GM19324 (cell line): Measurements from ENCODE around the gene MARCHF2.

Experiments
- ATAC-seq: cut with Tn5 transposase; IDR thresholded peaks from one replicate; pipeline ENCODE4 v1.9.1; 2021; ENCODE audit warnings: mild to moderate bottlenecking, moderate library complexity; ENCODE audit not compliant: unreplicated experiment, low FRiP score

Gene MARCHF2

DNA sequence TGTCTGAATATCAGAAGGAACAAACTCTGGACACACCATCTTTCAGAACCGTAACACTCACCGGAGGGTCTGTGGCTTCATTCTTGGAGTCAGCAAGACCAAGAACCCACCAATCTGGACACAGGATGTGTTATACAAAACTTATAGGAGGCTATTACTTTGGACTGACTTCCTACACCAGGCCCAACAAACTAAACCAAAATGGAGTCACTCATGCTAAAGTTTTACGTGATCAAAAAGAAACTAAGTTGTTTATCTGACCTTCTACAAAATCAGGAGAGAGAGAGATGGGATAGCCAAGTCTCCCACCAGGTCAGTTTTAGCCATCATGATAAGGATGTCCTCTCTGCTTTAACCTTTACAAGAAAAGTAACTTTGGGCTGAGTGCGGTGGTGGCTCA lies 26.1 kb upstream of the MARCHF2 start:
- ATAC-seq = no peak

DNA sequence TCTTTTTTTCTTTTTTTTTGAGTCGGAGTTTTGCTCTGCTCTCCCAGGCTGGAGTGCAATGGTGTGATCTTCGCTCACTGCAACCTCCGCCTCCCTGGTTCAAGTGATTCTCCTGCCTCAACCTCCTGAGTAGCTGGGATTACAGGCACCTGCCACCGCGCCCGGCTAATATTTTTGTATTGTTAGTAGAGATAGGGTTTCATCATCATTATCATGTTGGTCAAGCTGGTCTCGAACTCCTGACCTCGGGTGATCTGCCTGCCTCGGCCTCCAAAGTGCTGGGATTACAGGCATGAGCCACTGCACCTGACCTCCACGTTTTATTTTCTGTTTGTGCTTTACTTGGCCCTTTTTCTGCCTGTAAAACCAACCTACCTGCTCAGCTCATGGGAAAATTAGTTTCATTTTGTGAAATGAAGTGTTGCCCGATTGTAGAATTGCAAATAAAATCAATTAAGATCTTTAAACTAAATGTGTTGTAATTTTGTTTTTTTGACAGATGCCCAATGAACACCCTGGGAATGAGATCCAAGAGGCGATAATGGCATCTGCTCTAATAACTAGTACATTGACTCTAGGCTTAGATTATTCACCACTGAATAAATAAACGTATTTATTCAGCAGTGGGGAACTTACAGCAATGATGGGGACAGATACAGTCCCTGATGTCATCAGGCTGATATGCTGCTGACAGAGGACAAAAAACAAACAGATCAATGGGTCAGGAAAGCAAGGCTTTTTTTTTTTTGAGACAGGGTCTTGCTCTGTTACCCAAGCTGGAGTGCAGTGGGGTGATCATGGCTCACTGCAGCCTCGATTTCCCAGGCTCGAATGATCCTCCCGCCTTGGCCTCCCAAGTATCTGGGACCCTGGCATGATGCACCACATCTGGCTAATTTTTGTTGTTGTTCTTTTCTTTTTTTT lies 25.2 kb upstream of the MARCHF2 start:
- no peak for ATAC-seq

DNA sequence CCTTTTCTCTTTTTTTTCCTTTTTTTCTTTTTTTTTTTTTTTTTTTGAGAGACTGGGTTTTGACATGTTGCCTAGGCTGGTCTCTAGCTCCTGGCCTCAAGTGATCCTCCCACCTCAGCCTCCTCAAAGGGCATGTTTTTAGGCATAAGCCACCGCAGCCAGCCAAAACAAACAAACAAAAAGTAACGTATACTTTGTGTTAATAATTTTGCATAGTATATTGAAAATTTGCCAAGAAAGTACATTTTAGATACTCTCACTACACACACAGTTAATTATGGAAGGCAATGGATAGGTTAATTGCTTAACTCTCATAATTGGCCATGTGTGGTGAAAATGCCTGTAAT lies 24.5 kb upstream of the MARCHF2 start:
- ATAC-seq = no peak

DNA sequence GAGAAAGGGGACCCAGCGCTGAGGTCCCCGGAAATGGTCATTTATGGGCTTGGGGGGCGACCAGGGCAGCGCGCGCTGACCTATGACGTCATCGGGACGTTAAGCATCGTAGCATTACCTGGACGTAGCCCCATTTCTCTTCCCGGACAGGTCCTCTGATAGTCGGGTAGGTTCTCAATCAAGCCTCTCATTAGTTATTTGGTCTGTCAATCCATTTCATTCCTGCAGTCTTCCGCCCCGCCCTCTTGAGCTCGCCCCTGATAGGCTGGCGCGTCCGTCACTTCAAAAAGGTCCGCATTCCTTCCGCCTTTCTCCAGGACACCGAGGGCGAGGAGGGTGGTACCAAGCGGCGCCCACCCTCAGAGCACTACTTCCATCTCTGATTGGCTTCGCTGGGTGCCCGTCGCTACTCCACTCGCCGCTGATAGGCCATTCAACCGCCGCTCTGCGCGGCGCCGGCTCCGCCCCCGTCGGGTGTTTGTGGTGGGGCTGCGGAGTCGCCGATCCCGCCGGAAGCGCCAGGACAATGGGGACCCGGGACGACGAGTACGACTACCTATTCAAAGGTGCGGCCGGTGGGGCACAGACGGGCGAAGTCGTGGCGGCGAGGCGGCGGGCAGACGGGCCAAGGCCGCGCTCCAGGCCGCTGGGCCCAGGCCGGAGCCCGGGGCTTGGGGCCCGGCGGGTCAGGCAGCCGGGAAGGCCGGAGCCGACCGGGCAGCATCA lies 23.1 kb upstream of the MARCHF2 start, which contains the start of gene RAB11B:
RAB11B (plus strand) TSS at position 470 of the 726 bp plus-strand sequence; CDS start at position 527, 57 bp downstream.
- peak; percentile 92 for ATAC-seq

DNA sequence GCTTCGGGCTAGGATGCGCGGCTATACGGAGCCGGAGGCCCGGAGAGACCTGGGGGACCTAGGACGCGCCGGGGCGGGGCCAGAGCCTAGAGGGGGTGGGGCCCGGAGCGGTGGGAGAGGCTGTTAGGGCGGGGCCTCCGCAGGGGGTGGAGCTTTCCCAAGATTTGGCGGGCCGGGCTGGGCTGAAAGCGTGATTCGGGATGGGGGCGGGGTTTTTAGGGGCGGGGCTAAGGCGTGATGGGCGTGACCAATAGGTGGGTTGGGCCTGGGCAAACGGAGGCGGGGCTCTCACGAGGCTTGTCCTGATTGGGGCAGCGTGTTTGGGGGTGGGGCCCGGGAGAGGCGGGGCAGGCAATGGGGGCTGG lies 22.5 kb upstream of the MARCHF2 start:
- ATAC-seq = peak; percentile 35

DNA sequence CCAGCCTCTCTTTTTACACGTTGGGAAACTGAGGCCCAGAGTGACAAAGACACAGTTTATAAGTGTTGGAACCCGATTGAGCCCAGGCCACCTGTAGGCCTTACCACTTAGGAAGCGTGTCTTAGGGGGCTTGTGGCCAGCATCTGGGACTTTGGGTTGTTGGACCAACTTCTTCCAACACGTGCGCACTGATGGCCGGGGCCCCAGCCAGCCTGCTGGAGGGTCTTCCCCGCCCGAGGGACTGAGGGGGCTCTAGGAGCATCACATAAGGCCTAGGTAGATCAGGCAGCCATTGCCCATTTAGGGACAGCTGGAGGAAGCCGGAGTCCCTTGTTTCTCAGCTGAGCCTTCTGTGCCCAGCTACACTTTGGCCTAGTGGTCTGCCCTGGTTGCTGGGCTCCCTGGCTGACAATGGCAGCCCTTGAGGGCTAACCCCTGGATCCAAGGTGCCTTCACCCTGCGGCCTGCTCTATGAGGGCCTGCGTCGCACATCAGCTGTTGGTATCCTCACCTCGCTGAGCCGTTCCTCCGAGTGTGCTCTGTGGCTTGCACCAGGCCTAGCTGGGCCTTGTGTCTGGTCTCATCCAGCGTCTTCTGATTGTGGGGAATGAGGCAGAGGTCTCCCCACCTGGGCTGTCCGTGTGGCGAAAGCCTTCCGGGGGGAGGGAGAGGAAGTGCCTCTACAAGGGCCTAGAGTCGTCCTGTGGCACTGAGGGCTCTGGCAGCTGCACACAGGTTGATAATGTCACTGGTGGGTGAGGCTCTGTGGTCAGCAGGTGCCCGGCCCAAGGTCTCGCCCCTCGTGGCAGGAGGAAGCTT lies 21.7 kb upstream of the MARCHF2 start:
- ATAC-seq = no peak

DNA sequence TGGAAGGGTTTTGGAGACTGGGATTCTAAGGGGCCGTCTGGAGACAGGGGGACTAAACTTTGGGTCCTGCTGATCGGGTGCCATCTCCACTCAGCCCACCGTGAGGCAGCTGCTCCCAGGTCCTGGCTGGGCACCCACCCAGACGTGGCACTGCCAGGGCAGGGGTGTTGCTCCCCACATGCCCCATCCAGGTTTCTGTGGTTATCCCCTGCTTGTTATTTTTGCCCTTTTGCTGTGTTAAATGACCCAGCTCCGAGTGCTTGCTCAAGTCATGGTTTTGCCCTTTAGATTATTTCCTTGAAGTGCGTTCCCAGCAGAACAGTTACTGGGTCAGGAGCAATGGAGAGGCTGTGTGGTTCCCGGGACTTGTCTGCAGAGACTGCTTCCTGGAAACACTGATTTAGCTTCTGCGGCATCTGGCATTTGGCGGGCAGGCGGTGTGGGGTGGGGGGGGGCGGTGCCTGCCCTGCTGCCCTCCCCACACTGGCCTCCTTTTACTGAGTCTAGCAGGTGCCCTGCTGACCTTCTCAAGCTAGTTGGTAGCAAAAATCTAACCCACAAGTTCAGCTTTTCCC lies 21.0 kb upstream of the MARCHF2 start:
- no peak for ATAC-seq

DNA sequence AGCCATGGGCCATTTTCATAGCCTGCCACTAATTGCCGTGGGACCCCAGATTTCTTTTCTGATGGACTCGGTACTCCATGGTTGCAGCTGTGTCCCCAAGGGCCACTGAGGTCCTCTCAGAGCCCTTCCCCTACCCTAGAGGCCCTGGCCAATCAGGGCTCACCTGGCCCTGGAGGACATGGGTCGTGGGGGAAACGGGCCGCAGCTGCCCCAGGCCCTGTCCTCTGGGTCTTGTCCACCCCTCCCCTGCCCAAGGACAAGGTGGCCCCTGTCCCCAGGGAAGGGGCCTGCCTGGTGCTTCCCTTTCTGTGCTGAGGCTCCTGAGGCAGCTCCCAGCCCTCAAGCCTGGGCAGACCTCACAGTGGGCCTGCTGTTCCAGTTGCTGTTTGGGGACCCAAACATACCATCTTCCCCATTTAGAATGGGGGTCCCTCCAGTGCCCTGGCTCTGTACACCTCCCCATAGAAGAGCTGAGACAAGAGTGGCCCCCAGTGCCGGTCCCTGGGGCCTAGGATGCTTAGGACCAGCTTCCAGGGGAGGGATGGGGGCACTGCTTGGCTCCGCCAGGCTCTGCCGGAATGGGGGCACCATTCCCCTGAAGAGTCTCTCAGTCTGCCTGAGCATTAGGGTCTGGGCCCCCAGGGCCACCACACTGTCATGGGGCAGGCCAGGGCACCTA lies 19.8 kb upstream of the MARCHF2 start:
- ATAC-seq = no peak

DNA sequence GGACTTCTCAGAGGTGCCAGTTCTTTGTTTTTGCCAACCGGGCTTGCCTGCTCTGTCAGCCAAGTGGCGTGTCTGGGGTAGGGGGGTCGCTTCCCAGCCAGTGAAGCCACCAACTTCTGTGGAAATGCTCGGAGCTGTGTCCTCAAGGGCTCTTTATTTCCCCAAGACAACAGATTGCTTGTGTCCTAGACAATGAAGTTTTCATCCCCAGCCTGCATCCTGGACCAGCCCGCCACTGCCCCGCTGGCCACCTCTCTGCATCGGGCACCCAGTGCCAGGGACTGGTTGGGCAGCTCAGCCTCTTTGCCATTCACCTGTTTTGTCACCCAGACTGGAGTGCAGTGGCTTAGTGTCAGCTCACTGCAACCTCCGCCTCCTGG lies 19.2 kb upstream of the MARCHF2 start:
- no peak for ATAC-seq

DNA sequence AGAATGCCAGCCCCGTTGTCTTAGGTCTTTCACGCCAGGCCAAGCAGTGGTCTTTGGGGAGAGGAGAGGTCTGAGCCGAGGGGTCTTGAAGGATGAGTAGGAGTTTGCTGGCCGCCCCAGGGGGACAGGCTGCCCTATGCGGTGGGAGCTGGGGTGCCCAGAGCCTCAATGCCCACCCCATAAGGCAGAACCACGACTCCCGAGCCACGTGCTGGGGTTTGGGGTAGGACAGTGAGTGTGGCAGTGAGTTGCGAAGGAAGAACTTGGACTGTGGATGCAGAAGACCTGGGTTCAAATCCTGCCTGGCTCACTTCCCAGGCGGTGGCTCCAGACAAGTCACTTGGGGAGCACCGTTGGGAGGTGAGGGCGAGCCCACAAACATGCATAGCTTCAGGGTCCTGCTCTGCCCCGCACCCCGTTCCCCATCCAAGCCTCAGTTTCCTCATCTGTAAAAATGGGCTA lies 17.5 kb upstream of the MARCHF2 start:
- no peak for ATAC-seq

DNA sequence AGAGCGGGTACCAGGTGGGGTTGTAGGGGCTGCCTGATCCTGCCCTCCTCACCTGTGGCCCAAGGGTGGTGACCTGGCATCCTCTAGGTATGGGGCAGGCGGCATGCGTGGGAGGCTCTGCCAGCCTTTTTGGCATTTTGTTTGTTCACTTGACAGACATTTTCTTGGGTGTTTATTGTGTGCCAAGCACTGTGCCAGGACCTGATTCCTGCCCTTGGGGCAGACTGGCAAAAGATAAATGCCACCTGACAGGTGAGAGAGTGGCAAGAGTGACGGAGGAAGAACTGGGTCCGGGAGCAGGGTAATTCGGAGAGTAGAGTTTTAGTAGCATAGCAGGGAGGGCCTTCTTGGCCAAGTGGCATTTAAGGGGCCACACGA lies 16.9 kb upstream of the MARCHF2 start:
- no peak for ATAC-seq

DNA sequence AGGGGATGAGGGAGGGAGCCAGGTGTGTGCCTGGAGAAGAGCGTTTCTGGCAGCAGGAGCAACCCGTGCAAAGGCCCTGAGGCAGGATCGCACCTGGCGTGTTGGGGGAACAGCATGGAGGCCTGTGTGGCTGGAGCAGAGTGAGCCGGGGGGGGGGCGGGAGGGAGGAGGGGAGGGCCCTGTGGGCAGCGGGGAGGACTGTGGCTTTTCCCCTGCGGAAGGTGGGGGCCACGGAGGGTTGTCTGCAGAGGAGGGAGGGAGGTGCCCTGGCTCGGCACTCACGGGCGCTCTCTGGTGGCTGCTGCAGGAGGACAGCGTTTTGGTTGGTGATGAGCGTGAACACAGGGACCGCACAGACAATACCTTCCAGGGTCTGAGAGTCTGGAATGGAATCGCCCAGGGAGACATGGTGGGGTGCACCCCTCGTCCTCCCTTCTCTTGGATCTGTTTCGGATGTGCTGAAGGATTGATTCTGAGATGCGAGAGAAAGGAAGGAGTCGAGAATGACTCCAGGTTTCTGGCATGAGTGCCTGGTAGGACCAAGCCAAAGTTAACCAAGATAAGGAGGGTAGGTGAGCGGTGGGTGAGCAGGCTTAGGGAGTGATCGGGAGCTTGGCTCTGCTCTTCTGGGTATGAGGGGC lies 16.4 kb upstream of the MARCHF2 start:
- ATAC-seq = no peak

DNA sequence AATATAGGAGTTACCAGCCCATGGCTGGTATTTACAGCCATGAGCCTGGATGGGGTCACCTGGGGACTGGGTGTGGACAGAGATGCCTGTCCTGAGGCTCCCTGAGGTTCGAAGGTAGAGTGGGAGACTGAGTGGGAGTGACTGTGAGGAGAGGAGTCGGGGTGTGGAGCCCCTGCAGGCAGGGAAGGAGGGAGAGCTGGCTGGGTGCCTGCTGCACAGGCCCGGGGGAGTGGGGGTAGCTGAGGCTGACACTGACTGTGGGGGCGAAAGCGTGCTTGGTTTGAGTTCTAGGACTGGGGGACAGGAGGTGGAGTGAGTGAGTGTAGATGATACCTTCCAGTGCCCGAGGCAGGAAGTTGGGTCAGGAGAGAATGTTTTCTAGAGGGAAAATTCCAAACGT lies 15.8 kb upstream of the MARCHF2 start:
- ATAC-seq = no peak

DNA sequence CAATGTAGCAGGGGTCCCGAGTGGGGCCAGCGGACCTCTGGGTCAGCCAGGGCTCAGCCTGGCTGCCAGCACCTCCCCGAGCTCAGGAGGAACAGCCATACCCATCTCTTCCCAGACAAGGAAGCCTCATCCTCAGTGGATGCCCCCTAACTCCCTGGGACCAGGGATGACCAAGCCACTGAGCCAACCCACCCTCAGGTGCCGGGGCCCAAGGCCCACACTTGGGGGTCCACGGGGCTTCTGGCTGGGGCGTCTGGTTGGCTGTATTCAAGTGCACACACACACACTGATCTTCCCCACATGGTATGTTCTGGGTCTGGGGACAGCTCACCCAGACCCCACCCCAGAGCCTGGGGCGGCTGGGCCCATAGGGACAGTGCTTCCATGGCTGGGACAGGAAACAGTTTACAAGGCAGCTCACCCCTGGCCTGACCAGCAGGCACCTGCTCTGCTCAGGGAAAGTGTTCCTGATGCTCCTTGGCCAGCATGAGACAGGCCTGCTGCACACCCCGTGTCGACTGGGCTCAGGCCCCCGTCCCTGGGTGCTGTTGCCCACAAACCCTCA lies 15.3 kb upstream of the MARCHF2 start:
- ATAC-seq = no peak

DNA sequence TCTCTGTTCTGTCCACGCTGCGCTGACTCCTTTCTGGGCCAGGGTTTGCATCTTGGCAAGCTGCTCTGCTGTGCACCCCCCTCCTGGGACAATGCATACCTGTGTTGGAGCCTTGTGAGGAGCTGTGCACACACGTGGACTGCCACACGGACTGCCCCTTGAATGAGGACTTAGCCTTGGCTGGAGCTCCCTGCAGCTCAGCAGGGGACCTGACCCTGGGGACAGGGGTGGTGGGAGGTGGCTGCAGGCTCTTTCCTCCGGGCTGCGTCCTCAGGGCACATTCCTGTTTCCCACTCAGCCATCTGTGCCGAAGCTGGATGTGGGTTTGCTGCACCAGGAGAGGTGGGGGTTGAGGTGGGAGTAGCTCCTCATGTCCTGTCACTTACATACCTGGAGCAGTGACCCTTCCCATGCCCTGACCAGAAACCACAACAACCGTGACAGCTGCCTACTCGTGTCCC lies 14.8 kb upstream of the MARCHF2 start:
- no peak for ATAC-seq

DNA sequence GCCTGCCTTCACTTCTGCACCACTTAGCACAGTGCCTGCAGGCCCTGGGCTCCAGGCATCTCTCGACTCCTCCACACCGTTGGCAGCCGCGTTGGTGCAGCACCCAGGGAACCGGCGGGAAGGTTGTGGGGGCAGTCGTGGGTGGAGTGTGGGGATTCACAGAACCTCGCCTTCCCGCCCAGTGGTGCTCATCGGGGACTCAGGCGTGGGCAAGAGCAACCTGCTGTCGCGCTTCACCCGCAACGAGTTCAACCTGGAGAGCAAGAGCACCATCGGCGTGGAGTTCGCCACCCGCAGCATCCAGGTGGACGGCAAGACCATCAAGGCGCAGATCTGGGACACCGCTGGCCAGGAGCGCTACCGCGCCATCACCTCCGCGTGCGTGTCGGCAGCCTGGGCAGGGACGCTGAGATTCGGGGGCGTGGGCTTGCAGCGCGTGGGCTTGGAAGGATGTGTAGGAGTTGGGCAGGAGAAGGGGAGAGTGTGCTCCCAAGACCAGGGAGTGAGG lies 13.4 kb upstream of the MARCHF2 start:
- ATAC-seq = no peak

DNA sequence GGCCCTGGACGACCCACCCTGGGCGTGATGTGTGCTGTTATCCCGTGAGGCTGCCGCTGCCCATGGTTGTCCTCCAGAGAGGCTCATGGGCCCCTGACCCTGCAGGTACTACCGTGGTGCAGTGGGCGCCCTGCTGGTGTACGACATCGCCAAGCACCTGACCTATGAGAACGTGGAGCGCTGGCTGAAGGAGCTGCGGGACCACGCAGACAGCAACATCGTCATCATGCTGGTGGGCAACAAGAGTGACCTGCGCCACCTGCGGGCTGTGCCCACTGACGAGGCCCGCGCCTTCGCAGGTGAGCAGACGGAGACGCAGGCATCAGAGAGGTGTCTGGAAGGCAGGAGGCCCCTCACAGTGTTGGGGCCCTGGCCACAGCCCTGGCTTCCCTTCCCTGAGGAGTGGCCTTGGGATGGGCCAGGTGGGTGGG lies 11.1 kb upstream of the MARCHF2 start:
- ATAC-seq = no peak

DNA sequence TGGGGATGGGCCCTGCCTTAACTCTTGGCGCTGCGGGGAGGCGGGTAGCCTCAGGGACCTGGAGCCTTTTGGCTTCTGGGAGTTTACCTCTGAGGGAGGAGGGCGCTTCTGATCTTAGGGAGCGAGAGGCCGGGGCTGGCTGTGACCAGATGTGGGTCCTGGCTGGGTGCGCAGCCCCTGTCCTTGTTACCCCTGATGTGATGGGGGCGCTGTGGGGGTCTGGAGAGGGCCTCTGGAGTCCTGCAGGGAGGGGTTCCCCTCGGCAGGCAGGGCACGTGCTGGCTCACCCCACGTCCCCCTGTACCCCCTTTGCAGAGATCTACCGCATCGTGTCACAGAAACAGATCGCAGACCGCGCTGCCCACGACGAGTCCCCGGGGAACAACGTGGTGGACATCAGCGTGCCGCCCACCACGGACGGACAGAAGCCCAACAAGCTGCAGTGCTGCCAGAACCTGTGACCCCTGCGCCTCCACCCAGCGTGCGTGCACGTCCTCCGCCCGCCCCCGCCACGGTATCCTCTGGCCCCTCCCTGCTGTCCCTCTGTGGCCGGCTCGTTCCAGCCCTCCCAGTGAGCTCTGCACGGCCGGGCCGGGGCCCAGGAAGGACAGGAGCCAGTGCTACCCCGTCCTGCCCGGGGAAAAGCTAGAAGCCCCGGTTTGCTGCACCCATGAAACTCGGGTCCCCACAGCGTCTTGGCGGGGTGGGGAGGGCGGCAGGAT lies 9.8 kb upstream of the MARCHF2 start:
- no peak for ATAC-seq

DNA sequence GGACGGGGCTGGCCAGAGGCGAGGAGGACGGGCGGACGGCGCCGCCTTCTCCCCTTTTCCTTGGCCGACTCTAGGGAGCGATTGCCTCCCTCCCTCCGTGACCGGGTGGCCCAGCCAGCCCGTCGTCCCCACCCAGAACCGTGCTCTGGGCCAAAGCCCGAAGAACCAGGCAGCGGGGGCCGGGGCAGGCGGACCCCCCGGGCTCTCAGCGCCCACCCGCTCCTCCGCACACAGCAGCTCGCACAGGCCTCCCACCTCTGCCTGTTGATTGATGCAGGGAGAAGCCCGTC lies 9.3 kb upstream of the MARCHF2 start:
- ATAC-seq = no peak
